Muscle of arm (tissue), 14 donors: ENCODE data around the gene ZNF197. TPM values are rescaled to one million over a fixed set of nuclear protein-coding genes. Genes with fewer than 3 reads are reported as not detected.
"Not testable (repeated sequence)": the region's sequence is repeated elsewhere in the genome, so short reads cannot be mapped to it uniquely, and the experiment has no call there.

Experiments used
- DNase-seq: peaks from one replicate; pipeline ENCODE4 v3.0.0-alpha.2; 2013
- long read RNA-seq, 11 donors: transcript quantifications; one replicate each; lab custom pipeline, GENCODE V29; 2026
- polyA plus RNA-seq, 12 donors: library from polyadenylated mRNA; unstranded; fragments of 120-200 nt; gene quantifications; one replicate each; pipeline ENCODE4 v1.2.1, GENCODE V29; 2013; ENCODE audit not compliant: insufficient read length in 12 of 12

ZNF197 gene
- polyA plus RNA-seq, result 10 to 100 TPM in 11 of 12 donors, not detected in 1; 13.5 to 24.4 (median 20.2) TPM
- long read RNA-seq, donor 1, partial matches to known transcripts, result 0 of 4 reads
- long read RNA-seq, donor 1, other reads (novel, unspliced or antisense), result 0 of 4 reads
- long read RNA-seq, donor 2, partial matches to known transcripts, result 0 of 3 reads
- long read RNA-seq, donor 2, other reads (novel, unspliced or antisense), result 0 of 3 reads
- long read RNA-seq, donor 3, partial matches to known transcripts, result 0 of 2 reads
- long read RNA-seq, donor 3, other reads (novel, unspliced or antisense), result 0 of 2 reads
- long read RNA-seq, donor 4, full-length matches to known transcripts, result 2 of 2 reads
- long read RNA-seq, donor 4, partial matches to known transcripts, result 0 of 2 reads
- long read RNA-seq, donor 4, other reads (novel, unspliced or antisense), result 0 of 2 reads
- long read RNA-seq, donor 5, partial matches to known transcripts, result 0 of 2 reads
- long read RNA-seq, donor 5, other reads (novel, unspliced or antisense), result 0 of 2 reads
- long read RNA-seq, donor 6, partial matches to known transcripts, result 0 of 1 reads
- long read RNA-seq, donor 6, other reads (novel, unspliced or antisense), result 0 of 1 reads
- long read RNA-seq, donor 7, partial matches to known transcripts, result 0 of 1 reads
- long read RNA-seq, donor 7, other reads (novel, unspliced or antisense), result 0 of 1 reads
- long read RNA-seq, donor 8, result 0 reads
- long read RNA-seq, donor 9, partial matches to known transcripts, result 0 of 2 reads
- long read RNA-seq, donor 9, other reads (novel, unspliced or antisense), result 0 of 2 reads
- long read RNA-seq, donor 10, partial matches to known transcripts, result 0 of 3 reads
- long read RNA-seq, donor 10, other reads (novel, unspliced or antisense), result 0 of 3 reads
- long read RNA-seq, donor 11, partial matches to known transcripts, result 9 of 11 reads
- long read RNA-seq, donor 11, other reads (novel, unspliced or antisense), result 0 of 11 reads

DNA sequence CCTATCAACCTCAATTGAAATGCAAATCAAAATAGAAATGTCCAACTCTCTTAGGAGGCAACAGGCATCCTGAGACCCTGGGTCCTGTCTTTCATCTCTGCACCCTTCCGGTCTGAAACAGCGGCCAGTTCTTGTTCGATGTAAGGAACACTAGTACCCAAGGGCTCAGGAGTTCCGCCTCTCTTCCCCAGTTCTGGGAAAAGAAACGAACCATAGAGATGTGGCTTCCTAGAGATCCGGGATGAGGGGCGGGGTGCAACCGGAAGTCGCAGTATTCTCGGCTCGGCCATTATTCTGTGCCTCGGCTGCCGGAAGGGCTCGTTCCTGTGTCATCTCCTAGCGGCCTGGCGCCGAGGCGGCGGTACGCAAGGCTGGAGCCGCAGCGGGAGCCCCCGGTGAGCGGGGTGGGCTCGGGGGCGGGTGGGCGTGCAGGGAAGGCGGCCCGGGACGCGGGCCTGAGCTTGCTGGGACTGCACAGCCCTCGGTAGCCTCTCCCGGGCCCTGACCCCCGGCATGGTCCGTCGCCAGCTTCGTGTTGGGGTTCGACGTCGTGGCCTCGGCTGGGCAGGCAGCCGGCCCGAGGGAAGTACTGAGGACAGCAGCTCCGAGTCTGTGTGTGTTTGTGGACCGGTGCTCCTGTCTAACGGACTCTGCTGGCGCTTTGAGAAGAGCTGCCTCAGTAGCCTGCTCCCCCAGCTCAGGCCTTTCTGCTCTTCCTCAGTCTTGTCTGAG, at the start of gene ZNF197:
TSS of gene ZNF197 (plus strand) at position 288 of the 732 bp plus-strand sequence. CDS start 4,119 bp downstream, outside the sequence.
- DNase-seq, result peak; percentile 89

DNA sequence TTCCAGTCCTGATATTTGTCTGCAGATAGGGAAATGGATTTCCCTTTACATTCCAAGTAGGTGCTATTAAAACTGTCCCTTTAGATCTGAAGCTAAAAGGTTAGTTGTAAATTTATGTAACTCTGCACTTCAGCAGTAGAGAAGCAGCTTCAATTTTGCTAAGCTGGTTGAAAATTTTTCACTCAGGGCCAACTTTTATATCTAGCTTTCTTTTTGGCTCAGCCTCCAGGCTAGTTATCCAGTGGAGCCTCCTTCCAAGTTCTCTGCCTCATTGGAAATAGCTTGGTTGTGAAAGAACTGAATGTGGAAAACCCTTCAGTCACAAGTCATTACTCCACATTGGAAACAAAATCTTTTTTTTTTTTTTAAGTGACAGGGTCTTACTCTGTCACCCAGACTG, 48.2 kb upstream of the ZNF197 start:
- peak; percentile 29 for DNase-seq

DNA sequence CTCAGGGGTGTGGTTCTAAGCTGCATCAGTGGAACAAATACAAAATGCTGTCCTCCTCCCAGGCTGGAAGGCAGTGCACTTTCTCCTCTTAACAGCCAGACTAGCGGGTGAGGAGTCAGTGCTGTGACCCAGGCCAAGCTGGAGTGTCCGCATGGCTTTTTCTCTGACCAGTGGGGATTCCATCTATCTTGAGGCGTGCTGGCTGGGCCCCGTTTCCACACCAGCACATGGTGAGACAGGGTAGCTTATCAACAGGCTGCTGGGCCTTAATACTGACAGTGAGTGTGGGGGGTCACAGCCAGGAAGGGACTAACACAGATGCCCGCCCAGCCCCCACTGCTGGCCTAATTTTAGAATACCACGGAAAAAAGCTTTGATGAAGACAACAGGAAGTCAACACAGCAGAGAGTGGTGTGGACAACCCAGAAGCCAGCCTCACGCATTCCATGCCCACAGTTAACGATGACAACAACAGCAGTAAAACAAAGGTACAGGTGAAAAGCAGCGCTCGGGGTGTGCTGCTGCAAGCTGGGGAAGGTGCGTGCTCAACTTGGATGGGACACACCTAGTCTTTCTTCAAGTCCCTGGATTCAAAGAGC, 47.4 kb upstream of the ZNF197 start:
- DNase-seq, result not testable (repeated sequence)

DNA sequence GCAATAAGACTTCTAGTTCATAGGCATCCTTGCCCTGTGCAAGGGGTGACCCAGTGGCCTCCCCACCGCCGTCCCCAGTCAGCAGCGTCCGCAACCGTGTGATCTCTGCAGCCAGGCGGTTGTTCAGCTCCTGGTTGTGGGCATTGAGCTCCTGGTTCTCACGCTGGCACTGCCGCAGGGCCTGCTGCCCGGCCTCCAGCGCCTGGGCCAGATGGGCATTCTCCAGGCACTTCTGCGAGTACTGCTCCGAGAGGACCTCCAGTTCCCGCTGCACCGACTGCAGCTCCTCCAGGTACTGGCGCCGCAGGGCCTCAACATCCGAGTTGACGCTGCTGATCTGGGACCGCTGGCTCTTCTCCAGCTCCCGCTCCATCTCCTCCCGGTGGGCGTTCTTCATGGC, 46.5 kb upstream of the ZNF197 start:
- not testable (repeated sequence) for DNase-seq

DNA sequence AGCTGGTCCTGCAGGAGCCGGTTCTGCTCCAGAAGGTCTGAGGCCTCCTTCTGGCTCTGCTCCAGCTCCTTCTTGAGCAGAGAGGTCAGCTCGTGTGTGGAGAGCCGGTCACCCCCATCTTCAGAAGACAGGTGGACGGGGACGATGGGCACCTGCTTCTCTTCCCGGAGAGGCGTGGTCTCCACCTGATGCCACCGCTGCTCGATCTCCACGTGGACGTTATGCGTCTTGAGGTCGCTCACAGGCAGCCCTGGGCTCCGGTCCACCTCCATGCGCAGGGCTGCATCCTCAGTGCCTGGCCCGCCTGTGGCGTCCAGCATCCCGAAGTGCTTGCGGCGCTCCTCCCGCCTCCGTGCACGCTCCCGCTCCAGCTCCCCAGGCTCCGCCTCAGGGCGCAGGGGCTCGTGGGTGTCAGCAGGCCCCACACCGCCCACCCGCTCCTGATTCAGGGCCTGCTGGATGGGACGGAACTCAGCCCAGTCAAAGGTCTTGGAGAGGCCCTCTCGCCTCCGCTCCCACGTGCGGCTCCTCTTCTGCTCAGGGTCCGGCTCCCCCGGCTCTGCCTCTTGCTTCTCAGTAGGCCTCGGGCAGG, 45.8 kb upstream of the ZNF197 start:
- not testable (repeated sequence) for DNase-seq

DNA sequence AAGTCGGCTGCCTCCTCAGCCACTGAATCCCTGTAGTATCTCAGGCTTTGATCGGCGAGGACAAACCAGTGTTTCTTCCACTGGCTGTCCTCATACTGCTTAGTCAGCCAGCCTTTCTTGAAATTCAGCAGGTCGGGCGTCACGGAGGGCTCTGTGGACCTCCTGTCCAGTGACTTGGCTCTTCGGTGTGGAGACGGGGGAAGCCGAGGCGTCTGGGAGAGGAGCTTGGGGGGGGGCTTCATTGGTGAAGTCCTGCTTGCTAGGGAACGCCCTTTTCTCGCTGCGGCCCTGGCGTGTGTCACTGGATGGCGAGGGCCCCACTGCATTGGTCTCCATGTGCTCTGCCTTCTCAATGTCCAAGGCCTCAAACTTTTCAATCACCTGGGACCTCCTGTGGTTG, 45.1 kb upstream of the ZNF197 start:
- DNase-seq, result not testable (repeated sequence)

DNA sequence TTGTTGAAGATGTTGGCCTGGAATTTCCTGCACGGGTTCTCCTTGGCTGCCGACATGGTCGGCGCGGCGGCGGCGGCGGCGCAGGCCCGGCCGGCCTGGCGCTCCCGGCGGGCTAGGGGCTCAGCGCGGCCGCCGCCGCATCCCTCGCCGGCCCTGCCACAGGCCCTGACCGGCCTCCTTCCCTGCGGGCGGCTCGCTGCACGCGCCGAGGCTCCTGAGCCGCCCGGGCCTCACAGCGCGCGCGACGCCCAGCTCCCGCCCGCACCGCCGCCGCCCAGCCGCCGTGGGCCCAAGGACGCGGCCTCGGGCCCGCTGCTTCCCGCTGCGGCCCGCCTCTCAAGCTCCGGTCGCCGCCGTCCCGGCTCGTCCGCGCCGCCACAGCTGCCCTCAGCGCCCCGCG, 43.9 kb upstream of the ZNF197 start:
- DNase-seq, result not testable (repeated sequence)

DNA sequence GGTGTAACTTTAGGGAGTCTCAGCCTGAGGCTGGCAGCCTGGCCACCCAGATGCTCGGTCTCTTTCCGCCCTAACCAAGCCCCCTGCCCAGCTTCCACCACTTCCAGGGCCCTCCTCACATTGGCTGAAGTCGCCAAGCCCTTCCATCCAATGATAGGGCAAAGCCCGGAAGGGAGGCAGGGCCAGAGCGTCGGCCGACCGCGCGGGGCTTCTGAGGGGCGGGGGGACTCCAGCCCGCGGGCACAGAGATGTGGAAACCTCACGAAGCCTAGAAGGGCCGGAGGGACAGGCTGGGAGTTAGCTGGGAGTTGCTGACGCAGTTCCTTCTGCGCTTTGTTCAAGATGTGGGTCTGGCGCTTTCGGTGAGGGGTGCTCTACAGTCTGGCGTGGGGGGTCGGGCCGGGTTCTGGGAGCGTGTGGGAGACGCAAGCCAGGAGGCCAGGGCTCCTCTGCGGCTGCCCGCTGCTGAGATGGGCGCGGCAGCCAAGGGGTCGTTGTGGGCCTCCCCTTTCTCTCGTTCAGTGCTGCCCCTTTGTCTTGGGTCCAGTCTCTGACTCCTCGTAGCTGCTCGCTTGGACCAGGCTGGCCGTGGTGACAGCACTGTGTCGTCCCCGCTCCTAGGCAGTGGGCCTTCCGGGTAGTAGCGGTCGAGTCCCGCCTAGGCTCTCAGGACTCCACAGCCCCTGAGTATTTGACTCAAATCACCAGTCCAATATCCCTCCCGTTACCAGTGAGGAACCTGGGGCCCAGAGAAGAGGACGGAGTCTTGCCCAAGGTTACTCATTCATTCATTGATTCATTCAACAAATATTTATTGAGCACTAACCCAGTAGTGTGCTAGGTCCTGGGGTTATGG, 40.0 kb upstream of the ZNF197 start, which contains the start of gene ZNF660:
TSS of gene ZNF660 (plus strand) at position 319 of the 856 bp plus-strand sequence. CDS start 9,230 bp downstream, outside the sequence.
- DNase-seq, result peak; percentile 81

DNA sequence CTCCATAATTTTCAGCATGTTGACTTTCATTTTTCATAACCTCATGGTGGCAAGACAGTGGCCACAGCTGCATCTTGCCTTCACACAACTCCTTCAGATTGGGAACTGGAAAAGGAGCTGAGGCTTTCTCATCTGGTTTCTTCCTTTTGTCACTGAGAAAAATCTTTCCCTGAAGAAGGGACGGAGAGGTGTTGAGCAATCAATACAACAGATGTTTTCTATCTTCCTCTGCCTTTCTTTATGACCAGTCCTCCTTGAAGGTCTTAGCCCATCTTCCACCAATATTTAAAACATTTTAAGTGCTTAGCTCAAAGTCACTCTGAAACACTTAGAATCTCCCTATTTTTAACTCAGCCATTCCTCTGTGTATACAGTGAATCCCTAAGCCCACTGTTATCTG, 28.2 kb upstream of the ZNF197 start:
- DNase-seq, result no peak

DNA sequence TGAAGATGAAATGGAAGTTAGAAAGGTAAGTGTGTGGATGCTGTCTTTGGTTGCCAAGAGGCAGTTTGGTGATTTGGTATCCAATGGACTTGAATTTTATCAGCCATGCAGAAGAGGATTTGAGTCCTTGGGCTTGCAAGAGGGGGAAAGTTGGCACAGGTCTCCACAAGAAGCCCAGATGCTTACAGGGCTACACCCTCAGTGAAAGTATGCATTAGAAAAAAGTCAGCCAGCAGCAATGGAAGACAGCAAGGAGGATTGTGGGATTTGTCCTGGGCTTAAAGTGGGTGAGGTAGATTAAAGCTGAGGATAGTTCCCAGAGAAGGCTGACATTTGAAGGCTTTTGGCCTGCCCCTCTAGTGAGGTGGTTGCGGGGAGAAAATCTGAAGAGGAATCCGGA, 23.1 kb upstream of the ZNF197 start:
- no peak for DNase-seq

DNA sequence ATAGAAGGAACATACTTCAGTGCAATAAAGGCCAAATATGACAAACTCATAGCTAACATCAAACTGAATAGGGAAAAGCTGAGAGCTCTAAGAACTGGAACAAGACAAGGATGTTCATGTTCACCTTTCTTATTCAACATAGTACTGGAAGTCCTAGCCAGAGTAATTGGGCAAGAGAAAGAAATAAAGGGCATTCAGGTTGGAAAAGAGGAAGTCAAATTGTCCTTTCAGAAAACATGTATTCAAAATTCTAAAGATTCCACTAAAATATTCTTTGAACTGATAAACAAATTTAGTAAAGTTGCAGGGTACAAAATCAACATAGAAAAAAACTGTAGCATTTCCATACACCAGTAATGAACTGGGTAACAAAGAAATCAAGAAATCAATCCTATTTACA, 12.2 kb upstream of the ZNF197 start:
- no peak for DNase-seq

DNA sequence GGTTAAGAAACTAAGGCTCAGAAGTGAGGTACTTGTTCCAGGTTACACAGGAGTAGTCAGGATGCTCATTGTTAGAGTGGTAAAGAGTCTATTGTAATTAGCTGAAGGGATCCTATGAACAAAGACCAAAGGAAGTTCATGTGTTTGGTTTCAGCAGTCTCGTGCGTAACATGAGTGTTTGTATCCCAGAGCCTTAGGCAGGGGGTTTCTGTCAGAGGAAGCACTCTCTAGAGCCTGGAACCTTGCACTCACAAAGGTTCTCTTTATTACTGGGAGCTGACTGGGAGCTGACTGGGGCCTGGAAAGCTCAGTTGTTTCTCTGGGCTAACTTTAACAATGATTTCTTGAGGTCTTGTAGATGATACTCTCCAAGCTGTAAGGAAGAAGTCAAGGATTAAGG, 3.9 kb downstream of the ZNF197 start:
- no peak for DNase-seq

DNA sequence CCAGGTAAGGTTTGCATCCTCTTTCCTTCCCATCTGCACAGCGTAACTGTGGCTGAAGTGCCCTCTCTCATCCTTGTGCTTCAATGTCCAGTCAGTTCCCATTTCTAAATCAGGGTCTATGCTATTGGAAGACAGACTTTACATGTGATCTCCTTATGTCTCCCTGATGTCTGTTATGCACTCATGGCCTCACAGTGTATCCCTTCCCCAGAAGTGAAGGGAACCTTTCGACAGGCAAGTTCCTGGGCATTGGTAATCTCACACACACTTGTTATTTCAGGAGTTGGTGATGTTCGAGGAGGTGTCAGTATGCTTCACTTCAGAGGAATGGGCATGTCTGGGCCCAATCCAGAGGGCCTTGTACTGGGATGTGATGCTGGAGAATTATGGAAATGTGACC, 7.4 kb downstream of the ZNF197 start:
- DNase-seq, result no peak

DNA sequence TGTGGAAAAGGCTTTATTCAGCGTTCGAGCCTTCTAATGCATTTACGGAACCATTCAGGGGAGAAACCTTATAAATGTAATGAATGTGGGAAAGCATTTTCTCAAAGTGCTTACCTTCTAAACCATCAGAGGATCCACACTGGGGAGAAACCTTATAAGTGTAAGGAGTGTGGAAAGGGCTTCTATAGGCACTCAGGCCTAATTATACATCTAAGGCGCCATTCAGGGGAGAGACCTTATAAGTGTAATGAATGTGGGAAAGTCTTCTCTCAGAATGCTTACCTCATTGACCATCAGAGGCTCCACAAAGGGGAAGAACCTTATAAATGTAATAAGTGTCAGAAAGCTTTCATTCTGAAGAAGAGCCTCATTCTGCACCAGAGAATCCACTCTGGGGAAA, 17.5 kb downstream of the ZNF197 start:
- no peak for DNase-seq

DNA sequence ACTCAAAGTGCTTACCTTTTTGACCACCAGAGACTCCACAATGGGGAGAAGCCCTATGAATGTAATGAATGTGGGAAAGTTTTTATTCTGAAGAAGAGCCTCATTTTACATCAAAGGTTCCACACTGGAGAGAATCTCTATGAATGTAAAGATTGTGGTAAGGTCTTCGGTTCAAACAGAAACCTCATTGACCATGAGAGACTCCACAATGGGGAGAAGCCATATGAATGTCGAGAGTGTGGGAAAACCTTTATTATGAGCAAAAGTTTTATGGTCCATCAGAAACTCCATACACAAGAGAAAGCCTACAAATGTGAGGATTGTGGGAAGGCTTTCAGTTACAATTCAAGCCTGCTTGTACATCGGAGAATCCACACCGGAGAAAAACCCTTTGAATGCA, 18.2 kb downstream of the ZNF197 start:
- no peak for DNase-seq

DNA sequence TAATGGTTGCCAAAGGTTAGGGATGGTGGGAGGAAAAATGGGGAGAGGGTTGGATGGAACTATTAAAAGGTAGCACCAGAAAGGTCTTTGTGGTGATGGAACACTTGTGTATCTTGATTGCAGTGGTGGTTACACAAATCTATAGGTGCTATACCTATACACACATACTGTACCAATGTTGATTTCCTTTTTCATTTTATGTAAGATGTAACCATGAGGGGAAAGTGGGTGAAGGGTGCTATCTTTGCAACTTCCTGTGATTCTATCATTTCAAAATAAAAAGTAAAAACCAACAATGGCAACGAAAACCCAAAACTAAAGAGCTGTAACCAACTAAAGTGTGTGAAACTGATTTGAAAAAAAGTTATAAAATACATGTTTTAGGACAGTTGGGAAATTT, 22.9 kb downstream of the ZNF197 start:
- DNase-seq, result no peak

DNA sequence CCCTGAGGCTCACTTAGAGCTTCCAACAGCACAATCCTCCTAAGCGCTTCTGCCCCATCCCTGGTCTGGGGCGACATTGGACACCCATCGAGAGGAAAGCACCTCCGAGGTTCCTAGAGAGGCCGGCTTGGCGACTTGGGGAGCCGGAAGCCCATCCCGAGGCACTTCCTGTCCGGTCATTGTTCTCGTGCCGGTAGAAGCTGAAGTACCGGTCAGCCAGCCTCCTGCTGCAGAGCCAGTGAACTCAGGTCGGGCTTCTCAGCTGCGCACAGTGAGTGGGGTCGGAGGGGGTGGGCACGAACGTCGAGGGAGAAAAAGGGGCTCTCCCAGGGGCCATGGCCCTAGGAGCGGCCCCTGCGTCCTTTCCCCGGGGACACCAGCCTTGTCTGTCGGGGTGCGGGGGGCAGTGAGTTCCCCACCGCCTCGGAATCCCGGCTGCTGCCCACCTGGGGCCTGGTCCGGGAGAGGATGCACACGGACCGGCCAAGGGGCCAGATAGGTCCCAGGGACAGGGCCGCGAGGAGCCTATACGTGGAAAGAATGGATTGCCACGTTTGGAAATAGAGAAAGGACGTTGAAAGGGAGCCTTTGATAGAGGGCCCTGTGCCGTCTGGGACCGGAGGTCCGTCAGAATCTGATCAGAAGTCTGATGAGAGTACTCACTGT, 23.9 kb downstream of the ZNF197 start, which contains the start of gene ZNF35:
TSS of gene ZNF35 (plus strand) at position 169 of the 666 bp plus-strand sequence. CDS start 2,336 bp downstream, outside the sequence.
- DNase-seq, result peak; percentile 80

DNA sequence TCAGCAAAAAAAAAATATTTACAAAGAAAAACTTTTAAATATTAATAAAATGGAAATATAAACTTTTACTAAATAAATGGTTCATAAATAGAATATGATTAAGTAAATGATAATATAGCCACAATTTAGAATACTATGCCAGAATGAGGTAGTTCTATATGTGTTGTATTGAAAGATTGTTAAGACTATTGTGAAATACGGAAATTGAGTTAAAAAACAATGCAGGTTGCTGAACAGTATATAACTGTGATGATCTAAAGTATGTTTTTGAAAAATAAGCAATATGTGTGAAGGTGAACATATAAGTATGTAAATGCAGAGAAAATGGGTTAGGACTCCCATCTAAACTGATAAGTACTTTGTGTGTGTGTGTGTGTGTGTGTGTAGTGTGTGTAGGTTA, 24.9 kb downstream of the ZNF197 start:
- DNase-seq, result no peak

DNA sequence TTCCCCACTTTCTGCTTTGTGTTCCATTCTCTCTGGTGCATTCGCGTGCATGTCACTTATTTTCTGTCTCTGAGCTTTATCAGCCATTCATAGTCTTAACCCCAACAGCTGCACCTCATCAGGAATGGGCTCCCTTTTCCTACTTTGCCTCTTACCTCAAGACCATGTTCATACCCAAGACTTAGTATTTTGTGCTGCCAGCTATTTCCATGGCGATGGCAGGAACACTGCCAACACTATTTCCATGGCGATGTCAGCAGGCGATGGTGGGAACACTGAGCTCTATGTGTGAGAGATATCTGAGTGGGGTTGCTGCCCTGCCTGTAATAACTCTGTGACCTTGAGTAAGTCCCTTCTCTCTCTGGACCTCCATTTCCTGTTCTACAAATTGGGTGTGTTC, 29.2 kb downstream of the ZNF197 start:
- DNase-seq, result no peak
